NCI-H1436 treated with DMSO at 0.1 percent for 48 hours (cell line): ENCODE data around the gene ADD2.
"Not testable (repeated sequence)": the region's sequence is repeated elsewhere in the genome, so short reads cannot be mapped to it uniquely, and the experiment has no call there.

ENCODE experiments used
- DNase-seq: peaks from one replicate; lab custom pipeline; 2025; lab: John Stamatoyannopoulos, UW

Gene ADD2

DNA sequence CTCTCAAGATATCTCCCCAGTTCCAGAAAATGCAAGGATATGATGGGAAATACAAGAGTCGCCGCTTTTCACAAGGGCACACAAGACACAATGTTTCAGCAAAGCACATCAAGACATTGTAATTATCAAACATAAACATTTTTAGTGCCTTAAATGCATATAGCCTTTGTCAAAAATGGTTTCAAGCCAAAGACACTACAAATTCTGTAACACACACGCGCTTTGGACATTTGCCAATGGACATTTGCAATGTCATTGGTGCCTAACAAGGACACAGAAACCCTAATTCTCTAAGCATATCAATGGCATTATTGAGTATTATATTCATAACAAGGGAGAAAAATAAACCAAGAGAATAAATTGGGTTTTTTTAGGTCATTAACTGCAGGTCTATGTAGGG, 16.1 kb downstream of the ADD2 start:
- DNase-seq, result no peak

DNA sequence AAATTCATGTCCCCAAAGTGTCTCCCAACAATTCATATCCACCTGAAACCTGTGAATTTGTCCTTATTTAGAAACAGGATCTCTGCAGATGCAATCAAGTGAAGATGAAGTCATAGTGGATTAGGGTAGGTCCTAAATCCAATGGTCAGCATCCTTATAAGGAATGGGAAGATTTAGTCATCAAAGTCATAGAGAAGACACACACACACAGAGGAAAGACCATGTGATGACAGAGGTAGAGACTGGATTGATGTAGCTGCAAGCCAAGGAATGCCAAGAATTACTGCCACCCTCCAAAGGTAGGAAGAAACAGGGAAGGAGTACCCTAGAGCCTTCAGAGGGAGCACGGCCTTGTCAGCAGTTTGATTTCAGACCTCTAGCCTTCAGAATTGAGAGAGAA, 17.7 kb downstream of the ADD2 start:
- no peak for DNase-seq

DNA sequence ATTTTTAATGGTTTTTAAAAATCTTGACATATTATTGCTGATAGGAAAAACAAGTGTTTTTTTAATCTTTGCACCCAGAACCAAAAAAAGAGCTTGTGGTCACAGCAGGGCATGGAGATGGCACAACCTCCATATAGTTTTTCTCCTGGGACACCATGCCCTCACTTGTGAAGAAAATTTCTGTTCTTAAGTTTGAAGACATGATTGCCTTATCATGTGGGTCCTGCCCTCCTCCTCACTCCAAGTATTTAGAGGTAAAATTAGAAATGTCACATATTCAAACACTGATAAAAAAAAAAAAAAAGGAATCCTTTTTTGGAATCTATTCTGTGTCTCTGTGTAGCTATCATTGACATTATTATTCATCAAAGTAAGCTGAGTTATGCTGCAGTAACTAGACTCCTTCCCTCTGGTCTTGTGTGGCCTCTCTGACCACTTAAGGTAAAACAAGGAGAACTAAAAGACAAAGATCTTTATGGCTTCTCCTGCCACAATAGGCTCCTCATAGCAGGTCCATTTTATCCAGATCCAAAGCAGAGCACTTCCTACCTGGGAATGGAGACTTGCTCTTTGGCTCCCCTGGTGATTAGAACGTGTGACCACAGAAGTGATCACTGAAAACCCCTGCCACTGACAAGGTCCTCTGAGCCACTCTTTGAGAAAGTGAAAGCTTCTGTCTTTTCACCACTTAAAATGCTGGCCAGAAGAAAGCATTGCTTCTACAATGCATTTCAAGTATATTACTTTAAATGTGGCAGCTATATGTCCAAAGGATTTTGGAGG, 19.8 kb downstream of the ADD2 start:
- no peak for DNase-seq

DNA sequence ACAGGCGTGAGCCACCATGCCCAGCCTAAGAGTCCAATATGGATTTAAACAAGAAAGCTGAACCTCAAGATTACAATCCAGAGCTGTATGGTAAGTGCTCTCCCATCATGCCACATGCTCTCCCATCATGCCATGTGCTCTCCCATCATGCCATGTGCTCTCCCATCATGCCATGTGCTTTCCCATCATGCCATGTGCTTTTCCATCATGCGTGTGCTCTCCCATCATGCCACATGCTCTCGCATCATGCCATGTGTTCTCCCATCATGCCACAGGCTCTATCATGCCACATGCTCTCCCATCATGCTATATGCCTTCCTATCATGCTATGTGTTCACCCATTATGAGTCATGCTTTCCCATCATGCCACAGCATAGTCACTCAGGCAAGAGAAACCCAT, 20.7 kb downstream of the ADD2 start:
- no peak for DNase-seq

DNA sequence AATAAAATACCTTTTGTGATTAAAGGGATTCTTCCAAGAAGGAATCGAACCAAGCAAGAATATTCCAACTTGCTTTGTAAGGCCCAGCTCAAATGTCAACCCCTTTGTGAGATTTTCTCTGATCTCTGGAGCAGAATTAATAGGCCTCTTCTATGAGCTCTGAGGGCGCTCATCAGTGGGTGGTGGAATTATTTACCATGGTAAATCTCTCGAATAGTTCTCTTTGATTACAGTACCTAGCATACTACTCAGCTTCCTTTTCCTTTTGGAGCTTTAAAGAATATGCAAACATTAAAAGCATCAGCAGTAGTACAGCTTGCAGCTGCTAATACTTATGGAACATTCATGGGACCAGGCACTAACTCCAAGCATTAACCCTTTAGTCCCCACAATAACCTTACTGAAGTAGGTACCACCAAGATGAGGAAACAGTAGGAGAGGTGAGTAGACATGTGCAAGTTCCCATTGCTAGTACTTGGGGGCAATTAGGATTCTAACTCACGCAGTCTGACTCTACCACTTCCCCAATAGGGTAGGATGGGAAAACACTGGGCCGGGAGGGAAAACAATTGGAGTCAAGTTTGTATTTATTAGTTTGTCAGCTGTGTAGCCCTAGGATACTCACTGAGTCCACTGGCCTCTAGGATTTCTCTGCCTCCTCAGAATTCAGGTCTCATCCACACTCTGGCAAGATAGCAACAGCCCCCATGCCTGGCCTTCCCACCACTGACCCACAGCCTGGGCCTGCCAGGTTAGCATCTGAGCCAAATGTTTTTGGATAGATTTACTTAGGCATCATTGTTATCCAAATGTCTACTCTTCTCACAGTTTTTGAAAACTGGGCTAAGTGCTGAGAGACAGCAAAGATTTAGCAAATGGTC, 21.7 kb downstream of the ADD2 start:
- no peak for DNase-seq

DNA sequence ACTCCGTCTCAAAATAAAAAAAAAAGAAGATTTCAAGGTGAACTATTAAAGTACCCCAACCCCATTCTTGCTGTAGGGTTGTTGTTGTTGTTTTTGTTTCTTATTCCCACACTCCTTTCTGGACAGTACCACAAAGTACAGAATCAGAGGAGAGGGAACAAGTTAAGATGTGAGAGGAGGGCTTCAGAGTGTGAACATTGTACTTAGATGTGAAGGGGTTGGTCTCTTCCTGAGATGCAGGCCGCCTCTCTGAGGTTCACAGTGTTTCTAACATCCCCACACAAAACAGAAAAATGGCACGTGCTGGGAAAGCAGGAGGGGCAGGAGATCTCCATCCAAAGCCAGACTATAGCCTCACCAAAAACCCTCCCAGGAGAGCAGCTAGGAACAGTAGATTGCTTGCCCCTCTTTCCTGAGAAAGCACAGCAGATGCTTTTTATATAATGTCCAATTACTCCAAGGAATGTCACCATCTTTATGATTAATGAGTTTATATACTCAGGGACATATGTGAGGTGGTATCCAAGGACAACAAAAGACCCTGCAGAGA, 22.6 kb downstream of the ADD2 start:
- no peak for DNase-seq

DNA sequence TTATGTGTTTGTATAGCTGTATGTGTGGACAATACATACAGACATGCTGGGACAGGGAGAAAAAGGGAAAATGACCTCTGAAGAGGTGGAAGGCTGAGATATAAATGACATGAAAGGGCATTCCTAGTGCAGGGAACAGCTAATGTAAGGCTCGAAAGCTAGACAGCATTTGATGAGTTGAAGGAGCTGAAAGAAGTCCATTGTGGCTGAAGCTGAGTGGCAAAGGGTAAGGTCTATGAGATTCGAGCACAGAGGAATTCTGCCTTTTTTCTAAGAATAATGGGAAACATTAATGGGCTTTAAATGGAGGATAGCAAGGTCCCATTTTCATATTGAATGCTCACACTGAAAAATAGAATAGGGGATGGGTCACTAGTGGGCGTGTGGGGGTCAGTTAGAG, 23.6 kb downstream of the ADD2 start:
- no peak for DNase-seq

DNA sequence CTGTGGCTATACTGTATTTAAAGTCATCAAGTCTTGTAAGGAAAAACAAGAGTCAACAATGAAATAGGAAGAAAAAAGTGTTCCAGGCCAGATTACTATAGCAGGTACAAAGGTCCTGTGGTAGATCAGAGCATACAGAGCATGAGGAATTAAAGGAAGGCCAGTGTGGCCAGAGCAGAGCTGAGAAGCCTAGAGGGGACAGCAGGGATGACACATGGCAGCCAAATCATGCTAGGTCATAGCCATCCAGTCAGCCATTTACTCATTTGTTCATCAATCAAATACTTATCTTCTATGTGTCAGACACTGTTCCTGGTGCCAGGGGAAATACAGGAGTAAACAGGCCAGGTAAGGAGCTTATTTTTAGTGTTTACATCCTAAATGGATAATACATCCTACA, 24.3 kb downstream of the ADD2 start:
- no peak for DNase-seq

DNA sequence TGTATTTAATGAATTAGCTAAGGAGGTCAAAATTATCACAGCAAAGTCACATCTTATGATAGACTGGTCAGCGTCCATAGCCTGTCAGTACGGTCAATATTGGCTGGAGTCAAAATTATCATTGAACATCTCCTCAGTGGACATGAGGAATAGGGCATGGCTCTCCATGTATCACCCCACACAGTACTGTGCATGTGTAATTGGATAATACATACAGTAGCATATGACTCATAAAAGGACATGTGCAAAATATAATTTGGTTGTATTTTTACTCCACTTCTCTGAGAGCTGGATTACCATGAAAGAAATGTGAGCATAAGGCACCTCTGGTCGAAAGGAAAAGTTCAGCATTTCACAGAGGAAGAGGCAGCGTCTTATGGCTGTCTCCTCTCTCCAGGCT, 24.9 kb downstream of the ADD2 start:
- DNase-seq, result no peak

DNA sequence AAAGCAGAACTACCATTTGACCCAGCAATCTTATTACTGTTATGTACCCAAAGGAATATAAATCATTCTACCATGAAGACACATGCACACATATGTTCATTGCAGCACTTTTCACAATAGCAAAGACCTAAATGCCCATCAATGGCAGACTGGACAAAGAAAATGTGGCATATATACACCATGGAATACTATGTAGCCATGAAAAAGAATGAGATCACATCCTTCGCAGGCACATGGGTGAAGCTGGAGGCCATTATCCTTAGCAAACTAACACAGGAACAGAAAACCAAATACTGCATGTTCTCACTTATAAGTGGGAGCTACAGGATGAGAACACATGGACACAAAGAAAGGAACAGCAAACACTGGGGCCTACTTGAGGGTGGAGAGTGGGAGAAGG, 28.5 kb downstream of the ADD2 start:
- DNase-seq, result not testable (repeated sequence)

DNA sequence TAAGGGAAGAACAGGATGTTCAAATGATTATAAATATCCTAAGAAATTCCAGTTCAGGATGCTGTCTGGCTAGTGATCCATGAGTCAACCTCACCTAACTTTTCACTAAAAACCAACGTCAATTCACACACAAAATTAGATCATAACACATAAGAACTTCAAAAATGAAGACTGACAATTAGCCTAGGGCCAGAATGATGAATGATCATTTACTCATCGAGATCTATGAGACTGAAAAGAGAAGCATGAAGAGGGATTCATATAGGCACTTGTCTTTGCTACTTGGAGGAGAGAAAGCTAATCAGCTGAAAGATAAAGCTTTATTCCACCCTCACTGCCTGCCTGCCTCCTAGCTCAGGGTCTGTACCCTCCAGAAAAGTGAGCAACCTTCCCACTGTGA, 29.8 kb downstream of the ADD2 start:
- DNase-seq, result no peak

DNA sequence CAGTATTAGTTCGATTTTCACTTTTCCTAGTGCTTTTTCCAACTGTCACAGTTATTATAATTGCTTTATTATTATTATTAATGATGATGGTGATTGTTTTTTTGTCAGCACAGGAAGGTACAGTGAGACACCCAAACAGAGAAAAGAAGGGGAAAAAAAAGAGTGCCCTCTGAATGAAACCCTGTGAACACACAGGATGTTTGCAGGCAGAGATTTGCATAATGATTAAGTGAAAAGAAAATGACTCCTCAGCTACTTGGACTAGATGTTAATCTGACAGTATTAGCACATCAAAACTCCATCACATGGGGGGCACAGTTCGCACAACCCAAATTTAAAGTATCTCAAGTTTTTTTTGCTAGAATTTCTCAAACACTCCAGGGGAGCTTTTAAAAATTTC, 32.9 kb downstream of the ADD2 start:
- no peak for DNase-seq

DNA sequence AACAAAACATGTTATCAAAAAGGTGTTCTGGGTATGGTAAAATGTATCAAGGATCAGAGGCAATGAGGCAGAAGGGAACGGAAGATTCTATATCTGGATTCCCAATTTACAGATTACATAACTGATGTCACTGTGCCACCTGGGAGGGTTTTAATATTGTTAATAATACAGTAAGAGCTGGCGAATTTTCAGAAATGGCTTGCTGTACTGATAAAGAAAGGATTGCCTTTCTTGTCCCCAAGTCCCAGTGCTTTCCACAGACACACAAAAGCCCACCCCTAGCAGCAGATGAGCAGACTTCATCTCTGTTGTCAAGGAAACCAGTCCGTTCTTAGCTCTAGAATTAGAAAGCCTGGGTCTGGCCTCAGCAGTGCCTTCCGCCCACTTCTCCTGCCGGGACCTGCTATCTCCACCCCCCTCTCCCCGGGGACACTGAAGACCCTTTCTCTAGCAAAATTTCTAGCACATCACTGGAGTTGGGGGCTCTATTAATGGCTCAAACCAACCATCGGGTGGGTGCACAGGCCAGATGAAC, 34.3 kb downstream of the ADD2 start:
- DNase-seq, result no peak

DNA sequence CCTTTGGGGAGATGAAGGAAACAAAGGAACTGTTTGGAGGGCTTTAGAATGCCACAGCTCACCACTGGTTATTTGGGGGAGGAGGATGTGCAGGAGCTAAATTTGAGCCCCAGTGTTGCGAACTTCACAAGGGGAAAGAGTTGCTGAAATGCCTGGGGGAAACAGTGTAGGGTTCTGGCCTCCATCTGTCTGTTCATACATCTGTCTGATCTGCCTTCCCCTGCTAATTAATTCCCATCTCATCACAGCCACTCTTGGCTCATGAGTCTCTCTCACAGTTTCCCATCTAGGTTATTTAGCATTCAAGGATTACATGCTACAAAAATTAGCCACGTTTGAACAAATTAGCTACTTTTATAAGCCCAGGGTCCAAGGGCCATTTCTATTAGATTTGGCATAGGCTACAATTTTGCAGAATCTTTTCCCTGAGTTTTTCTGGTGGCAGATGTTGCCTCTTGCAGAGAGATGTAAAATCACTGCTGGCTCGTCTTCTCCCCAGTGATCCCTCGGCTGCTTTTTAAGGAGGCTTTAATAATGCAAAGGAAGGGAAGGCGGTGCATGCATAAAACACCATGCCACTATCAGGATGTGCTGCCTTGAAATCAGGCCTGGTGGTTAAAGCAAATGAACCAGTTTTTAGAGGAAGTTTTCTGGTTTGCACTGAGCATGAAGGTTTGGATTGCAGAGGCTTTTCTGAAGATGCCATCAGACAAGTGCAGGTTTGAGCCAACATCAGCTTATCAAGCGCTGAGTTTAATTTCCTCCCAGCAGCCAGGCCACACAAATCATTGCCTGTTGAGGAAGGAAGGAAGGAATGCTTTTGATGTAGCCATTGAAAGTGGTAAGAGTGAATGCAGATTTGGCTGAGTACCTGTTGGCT, 35.0 kb downstream of the ADD2 start:
- DNase-seq, result no peak

DNA sequence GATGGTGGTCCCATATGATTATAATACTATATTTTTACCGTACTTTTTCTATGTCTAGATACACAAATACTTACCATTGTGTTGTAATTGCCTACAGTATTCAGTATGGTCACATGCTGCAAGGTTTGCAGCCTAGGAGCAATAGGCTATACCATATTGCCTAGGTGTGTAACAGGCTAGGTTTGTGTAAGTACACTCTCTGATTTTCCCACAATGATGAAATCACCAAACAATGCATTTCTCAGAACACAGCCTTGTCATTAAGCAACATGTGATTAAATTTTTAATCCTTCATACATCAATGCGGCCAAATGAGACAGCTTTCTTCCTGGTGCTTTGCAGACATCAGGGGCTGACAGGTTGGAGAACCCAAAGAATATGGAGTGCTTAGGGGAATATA, 37.3 kb downstream of the ADD2 start:
- no peak for DNase-seq

DNA sequence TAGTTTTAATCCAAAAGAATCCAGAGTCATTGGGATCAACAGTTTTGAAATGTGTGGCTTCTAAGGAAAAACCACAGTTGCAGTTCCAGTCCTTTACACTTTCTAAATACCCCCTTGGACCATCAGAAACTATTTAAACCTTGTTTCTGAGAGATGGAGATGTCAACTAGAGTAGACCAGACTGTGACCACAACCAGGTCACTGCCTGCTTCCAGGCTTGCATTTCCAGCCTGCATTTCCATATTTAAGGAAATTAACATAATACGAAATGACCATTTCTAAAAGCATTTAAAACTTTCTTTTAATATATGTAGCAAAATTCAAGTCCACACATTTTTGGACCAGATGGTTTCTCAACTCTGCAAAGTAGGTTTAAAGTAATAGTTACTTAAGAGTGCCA, 38.4 kb downstream of the ADD2 start:
- no peak for DNase-seq

DNA sequence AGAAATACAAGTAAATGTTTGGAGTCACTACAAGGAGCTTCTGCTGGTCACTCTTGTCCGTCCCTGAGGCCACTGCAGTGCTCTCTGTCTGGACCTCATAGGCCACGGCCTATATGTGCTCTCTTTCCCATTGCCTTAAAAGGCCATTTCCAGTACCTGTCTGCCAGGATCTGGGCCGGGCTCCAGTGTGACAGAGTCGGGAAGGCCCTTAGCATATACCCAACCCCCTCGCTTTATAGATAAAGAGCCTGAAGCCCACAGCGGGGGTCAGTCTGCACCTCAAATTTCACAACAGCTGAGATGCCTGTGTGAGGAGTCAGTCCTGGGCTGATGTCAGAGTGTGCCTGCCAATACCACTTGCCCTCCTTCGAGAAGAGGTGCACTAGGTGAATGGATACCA, 39.9 kb downstream of the ADD2 start:
- no peak for DNase-seq

DNA sequence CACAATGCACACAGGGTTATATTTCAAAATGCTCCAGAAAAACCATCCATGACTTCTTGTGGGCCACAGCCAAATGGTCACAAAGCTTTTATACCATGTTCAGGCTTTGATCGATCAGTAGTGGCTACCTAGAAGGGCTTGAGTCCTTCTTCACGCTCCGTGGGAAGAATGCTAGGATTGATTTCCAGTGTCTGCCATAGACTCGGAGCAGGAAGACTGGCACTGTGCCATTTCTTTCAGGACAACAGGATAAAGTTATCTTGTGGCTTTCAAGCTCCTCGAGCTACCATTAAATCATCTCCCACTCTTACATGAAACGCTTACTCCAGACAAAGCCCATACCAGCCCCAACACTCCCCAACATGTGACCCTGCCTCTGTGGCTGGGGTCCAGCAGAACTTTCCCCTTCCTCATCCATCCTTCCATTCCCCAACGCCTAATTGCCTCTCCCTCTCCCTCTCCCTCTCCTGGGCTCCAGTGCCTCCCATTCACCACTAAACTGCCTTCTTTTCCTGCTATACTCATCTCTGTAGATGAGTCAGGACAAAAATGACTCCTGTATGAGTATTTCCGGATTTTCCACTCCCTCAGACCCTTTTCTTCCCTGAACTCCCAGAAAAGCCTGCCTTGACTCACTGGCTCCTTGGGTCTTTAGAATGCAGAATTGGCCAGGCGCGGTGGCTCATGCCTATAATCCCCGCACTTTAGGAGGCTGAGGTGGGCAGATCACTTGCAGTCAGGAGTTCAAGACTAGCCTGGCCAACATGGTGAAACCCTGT, 40.9 kb downstream of the ADD2 start:
- DNase-seq, result no peak

DNA sequence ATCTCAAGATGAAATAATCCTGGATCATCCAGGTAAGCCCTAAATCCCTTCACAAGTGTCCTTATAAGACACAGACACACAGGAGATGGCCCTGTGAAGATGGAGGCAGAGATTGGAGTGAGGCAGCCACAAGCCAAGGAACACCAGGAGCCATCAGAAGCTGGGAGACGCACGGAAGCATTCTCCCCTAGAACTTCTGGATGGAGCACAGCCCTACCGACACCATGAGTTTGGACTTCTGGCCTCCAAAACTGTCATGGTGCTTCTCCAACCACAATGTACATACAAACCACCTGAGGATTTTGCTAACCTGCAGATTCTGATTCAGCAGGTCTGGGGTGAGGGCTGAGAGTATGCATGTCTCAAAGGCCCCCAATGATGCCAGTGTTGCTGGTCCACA, 42.5 kb downstream of the ADD2 start:
- no peak for DNase-seq

DNA sequence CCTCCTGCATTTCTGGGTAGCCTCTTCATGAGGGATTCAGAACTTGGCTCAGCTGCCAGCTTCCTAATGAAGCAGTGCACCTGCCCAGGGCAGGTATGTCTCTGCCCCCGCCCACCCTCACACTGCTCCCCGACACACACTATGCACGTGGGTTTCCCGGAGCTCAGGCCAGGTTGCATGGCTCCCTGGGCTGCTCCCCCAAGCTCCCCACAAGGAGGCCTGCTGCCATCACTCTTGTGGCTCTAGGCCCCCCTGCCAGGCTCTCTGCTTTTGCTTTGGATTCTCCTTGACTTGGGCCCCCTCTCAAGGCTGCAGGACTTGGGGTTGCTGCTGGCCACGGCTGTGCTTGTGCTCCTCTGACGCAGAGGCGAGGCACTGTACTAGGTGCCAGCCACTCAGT, 43.6 kb downstream of the ADD2 start:
- no peak for DNase-seq

DNA sequence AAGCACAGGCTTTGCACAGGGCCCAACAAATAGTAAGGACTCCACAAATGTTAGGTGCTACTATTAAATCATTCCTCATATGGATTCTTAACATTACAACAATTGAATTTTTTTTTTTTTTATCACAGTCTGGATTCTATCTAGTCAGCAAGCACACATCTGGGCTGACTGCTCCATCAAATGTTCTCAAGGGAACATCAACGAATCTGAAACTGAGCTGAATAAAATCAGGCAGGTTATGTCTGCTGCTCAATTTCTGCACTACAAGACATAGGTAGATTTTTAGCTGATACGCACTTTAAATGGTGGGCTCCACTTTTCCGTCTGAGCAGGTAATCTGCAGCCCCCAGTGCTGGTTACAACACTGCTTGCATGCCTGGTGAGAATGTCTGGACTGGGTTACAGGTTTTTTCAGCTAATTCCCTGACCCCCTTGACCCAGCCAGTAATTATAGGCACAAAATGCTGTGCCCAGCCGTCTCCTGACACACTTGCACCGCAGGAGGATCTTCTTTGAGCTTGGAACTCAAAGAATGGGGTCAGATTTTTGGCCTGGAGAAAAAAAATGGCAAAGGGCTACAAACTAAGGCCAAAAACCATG, 44.6 kb downstream of the ADD2 start:
- DNase-seq, result no peak
